Keratinocyte (primary cell): ENCODE results near the gene AFAP1L1. TPM values are rescaled to one million over a fixed set of nuclear protein-coding genes. Genes with fewer than 3 reads are reported as not detected.

ENCODE experiments used
- DNase-seq: peaks from one replicate; pipeline ENCODE4 v3.0.0-alpha.2; 2011; ENCODE audit warnings: low read depth, missing footprints, low spot score
- FAIRE-seq: peaks from 2 replicates; lab custom pipeline; 2011; peaks lifted over from hg19 to GRCh38; lab: Jason Lieb, UNC
- H2AFZ ChIP-seq: 2 replicates; pipeline ENCODE4 v1.6.0; 2012; ENCODE audit warnings: low read length, control low read depth, inconsistent platforms; ENCODE audit not compliant: control insufficient read depth
- H3K27ac ChIP-seq: 2 replicates; pipeline ENCODE4 v1.5.1; 2011; ENCODE audit warnings: low read length; ENCODE audit not compliant: control insufficient read depth, insufficient read depth
- H3K27me3 ChIP-seq: 3 replicates; pipeline ENCODE4 v1.6.0; 2011; ENCODE audit warnings: low read length; ENCODE audit not compliant: control insufficient read depth, insufficient read depth; ENCODE audit errors: extremely low read depth
- H3K36me3 ChIP-seq, 2 experiments: 2 replicates in 1 of 2; 3 replicates in 1 of 2; pipeline ENCODE4 v1.5.1; 2011; ENCODE audit warnings: low read length in 2 of 2, mild to moderate bottlenecking in 1 of 2; ENCODE audit not compliant: control insufficient read depth in 2 of 2, insufficient read depth in 2 of 2; ENCODE audit errors: extremely low read depth in 1 of 2
- H3K4me1 ChIP-seq: 3 replicates; pipeline ENCODE4 v1.5.1; 2011; ENCODE audit warnings: low read length; ENCODE audit not compliant: control insufficient read depth, insufficient read depth; ENCODE audit errors: extremely low read depth
- H3K4me2 ChIP-seq: 3 replicates; pipeline ENCODE4 v1.6.0; 2011; ENCODE audit warnings: low read depth, low read length; ENCODE audit not compliant: control insufficient read depth, insufficient read depth; ENCODE audit errors: extremely low read depth
- H3K4me3 ChIP-seq, 3 experiments: fragments of 200-600 bp in 1 of 3; sonication (generic) in 1 of 3; 2 replicates in 2 of 3; 3 replicates in 1 of 3; pipeline ENCODE4 v1.5.1; 2011 to 2016; ENCODE audit warnings: low read length in 3 of 3, mild to moderate bottlenecking in 3 of 3, control low read depth in 2 of 3, inconsistent platforms in 1 of 3, low read depth in 1 of 3, mixed read lengths in 1 of 3, mixed run types in 1 of 3, moderate library complexity in 1 of 3; ENCODE audit not compliant: control insufficient read depth in 2 of 3, insufficient read depth in 2 of 3; ENCODE audit errors: extremely low read depth in 1 of 3
- H3K79me2 ChIP-seq: 2 replicates; pipeline ENCODE4 v1.6.0; 2012; ENCODE audit warnings: low read length; ENCODE audit not compliant: control insufficient read depth, insufficient read depth
- H3K9ac ChIP-seq: 3 replicates; pipeline ENCODE4 v1.6.0; 2011; ENCODE audit warnings: low read length; ENCODE audit not compliant: control insufficient read depth, insufficient read depth; ENCODE audit errors: extremely low read depth
- H3K9me1 ChIP-seq: 3 replicates; pipeline ENCODE4 v1.6.0; 2011; ENCODE audit warnings: low read length; ENCODE audit not compliant: control insufficient read depth, insufficient read depth; ENCODE audit errors: extremely low read depth
- H3K9me3 ChIP-seq: 2 replicates; pipeline ENCODE4 v1.5.1; 2012; ENCODE audit warnings: low read depth, low read length; ENCODE audit not compliant: control insufficient read depth
- H4K20me1 ChIP-seq: 3 replicates; pipeline ENCODE4 v1.6.0; 2011; ENCODE audit warnings: low read length; ENCODE audit not compliant: control insufficient read depth, insufficient read depth; ENCODE audit errors: extremely low read depth
- CTCF ChIP-seq, 3 experiments: IDR thresholded peaks in 1 of 3; conservative IDR thresholded peaks in 1 of 3; optimal IDR thresholded peaks in 1 of 3; 2 replicates in 2 of 3; 3 replicates in 1 of 3; pipeline versions ENCODE3 to v1.5.1; 2011; ENCODE audit warnings: low read length in 3 of 3, mild to moderate bottlenecking in 3 of 3, moderate library complexity in 2 of 3, control low read depth in 1 of 3, inconsistent platforms in 1 of 3; ENCODE audit not compliant: insufficient read depth in 2 of 3; ENCODE audit errors: extremely low read depth in 1 of 3
- EZH2 ChIP-seq: IDR thresholded peaks from one replicate; pipeline ENCODE4 v1.6.1; 2012; ENCODE audit warnings: inconsistent platforms, mild to moderate bottlenecking, low read length, moderate library complexity
- dilution Hi-C: fragments of 300-500 bp; cut with MboI; formaldehyde crosslinking; loops from one replicate; pipeline ENCODE4 v1.7.0; 2020; ENCODE audit warnings: low sequenced_read_pairs; ENCODE audit not compliant: extremely low pct_ligation_motif_present
- polyA plus RNA-seq, 5 experiments: library from polyadenylated mRNA; depleted of rRNA in 3 of 5; stranded (reverse) in 3 of 5; stranded (forward) in 1 of 5; unstranded in 1 of 5; fragments of >200 nt; gene quantifications; 1 replicate in 1 of 5; 2 replicates in 3 of 5; 3 replicates in 1 of 5; pipeline versions ENCODE4 v1.2.1 to v1.2.3, GENCODE V29; 2011 to 2012; ENCODE audit warnings: missing spikeins in 2 of 5, low read depth in 1 of 5, low replicate concordance in 1 of 5

The AFAP1L1 gene
- polyA plus RNA-seq, 1 donor (not counting 4 experiments of a cell fraction or from before 2014, with no cell fraction given): 4.6 TPM

- TF ChIP-seq EZH2: no peak
- no peak for TF ChIP-seq CTCF (optimal IDR thresholded peaks at IDR 0.05 in 1 of 3, IDR thresholded peaks at IDR 0.05 in 1 of 3, conservative IDR thresholded peaks at IDR 0.05 in 1 of 3; ENCODE audit: extremely low read depth in 1 of 3, insufficient read depth in 2 of 3, low read length in 3 of 3)
- no peaks in the 10 kb centered on the region for H3K27me3 ChIP-seq
- H3K36me3 ChIP-seq: peaks cover 2 to 4% of the 10 kb centered on the region in 2 experiments
- H3K9me1 ChIP-seq: peaks cover 2% of the 10 kb centered on the region
- H4K20me1 ChIP-seq: no peaks in the 10 kb centered on the region
- peaks cover 21% of the 10 kb centered on the region for H3K4me1 ChIP-seq
- no peak overlapping the region for H3K27ac ChIP-seq
- no peaks in the 10 kb centered on the region for H3K79me2 ChIP-seq
- FAIRE-seq: no peak
- no peak overlapping the region for H2AFZ ChIP-seq
- H3K9ac ChIP-seq: no peak overlapping the region
- DNase-seq: no peak
- no peaks in the 10 kb centered on the region for H3K9me3 ChIP-seq
- H3K4me2 ChIP-seq: no peak overlapping the region
- dilution Hi-C loops: no loop called here
- H3K4me3 ChIP-seq: no peak overlapping the region
Measured at GRCh38 chr5:149326611-149327010, 55.0 kb downstream of the AFAP1L1 start.

- dilution Hi-C loops: no loop called here
- peaks cover 2% of the 10 kb centered on the region for H3K9me1 ChIP-seq
- TF ChIP-seq EZH2 (no peak), CTCF (optimal IDR thresholded peaks at IDR 0.05 in 1 of 3, IDR thresholded peaks at IDR 0.05 in 1 of 3, conservative IDR thresholded peaks at IDR 0.05 in 1 of 3; ENCODE audit: extremely low read depth in 1 of 3, insufficient read depth in 2 of 3, low read length in 3 of 3) (no peak)
- H3K27ac ChIP-seq: no peak overlapping the region
- DNase-seq (no peak), FAIRE-seq (no peak)
- H3K4me2 ChIP-seq: no peak overlapping the region
- H3K27me3 ChIP-seq: no peaks in the 10 kb centered on the region
- peaks cover 21% of the 10 kb centered on the region for H3K4me1 ChIP-seq
- H4K20me1 ChIP-seq: no peaks in the 10 kb centered on the region
- no peaks in the 10 kb centered on the region for H3K9me3 ChIP-seq
- no peak overlapping the region for H3K9ac ChIP-seq
- H3K4me3 ChIP-seq: no peak overlapping the region
- no peak overlapping the region for H2AFZ ChIP-seq
- no peaks in the 10 kb centered on the region for H3K79me2 ChIP-seq
- peaks cover 2 to 5% of the 10 kb centered on the region in 2 experiments for H3K36me3 ChIP-seq
Measured at GRCh38 chr5:149328177-149328576, 56.5 kb downstream of the AFAP1L1 start.
